GM19193 (cell line): ENCODE data around the gene ALKBH7.
A peak's percentile ranks its signal among the peaks of the same experiment; 100 is the strongest.

ENCODE experiments used
- POLR2A ChIP-seq: IDR thresholded peaks from 4 replicates; pipeline ENCODE4 v1.6.1; 2011; ENCODE audit not compliant: insufficient read depth, insufficient read length; ENCODE audit errors: extremely low read depth

Gene ALKBH7

DNA sequence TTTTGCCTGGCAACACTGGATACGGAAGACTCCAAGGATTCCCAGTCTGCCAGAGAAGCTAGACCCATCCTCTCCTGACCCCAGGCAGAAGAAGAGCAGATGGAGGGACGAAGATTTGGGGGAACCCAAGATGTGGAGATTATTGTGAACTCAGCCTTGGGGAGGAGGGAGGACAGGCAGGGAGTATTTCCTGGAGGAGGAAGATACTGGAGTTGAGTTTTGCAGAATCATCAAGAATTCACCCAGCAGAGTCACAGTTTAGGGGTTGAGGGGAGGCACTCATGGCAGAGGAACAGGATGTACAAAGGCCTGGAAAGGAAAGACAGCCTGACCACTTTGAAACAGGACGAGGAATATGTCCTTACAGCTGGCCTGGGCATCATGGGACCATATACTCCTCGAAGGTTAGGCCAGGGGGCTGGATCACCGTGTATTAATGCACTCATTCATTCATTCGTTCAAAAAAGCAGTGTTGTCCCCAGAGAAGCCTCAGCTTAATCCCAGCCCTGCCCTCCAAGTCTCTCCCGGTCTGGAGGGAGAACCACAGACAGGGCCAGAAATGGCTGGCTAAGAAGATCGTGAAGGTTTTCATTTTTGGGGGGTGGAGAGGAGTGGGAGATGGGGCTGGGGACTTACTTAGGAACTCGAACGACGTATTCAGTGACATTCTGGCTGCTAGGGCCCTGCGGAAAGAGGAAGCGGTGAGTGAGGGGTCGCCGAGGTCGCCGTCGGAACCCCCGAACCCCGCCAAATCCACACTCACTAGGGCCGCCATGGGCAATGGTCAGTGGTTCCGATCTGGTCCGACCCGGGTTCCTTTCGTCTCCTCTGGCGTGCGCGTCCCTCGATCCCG lies 19.9 kb downstream of the ALKBH7 start:
- no peak for TF ChIP-seq POLR2A

GRCh38 chr19:6393074-6393982 lies 20.7 kb downstream of the ALKBH7 start, which contains the start of gene GTF2F1:
Gene GTF2F1, minus strand, starts transcription at chr19:6393164. Its CDS starts 169 bp downstream, at chr19:6392995.
- TF ChIP-seq POLR2A, result peak; percentile 51

GRCh38 chr19:6393983-6394412 lies 21.4 kb downstream of the ALKBH7 start:
- no peak for TF ChIP-seq POLR2A

- TF ChIP-seq POLR2A, result no peak
These were observed 22.2 kb downstream of the ALKBH7 start for GRCh38 chr19:6394831-6395230.

DNA sequence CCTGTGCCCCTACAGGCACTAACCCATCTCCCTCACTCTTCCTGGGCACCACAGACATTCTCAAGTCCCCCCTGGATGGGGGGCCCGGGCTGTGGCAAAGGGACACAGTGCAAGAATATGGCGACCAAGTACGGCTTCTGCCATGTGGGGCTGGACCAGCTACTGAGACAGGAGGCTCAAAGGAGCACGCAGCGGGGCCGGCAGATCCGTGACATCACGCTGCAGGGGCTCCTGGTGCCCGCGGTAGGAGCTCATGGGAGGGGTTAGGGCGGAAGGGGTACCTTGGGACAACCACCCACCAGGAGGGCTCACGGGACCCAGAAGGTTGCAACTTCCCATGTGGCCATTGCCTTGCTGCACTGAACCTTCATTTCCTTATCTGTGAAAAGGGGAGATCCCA lies 23.7 kb downstream of the ALKBH7 start:
- TF ChIP-seq POLR2A, result no peak

- no peak for TF ChIP-seq POLR2A
These were observed 29.5 kb downstream of the ALKBH7 start for GRCh38 chr19:6402058-6402457.

DNA sequence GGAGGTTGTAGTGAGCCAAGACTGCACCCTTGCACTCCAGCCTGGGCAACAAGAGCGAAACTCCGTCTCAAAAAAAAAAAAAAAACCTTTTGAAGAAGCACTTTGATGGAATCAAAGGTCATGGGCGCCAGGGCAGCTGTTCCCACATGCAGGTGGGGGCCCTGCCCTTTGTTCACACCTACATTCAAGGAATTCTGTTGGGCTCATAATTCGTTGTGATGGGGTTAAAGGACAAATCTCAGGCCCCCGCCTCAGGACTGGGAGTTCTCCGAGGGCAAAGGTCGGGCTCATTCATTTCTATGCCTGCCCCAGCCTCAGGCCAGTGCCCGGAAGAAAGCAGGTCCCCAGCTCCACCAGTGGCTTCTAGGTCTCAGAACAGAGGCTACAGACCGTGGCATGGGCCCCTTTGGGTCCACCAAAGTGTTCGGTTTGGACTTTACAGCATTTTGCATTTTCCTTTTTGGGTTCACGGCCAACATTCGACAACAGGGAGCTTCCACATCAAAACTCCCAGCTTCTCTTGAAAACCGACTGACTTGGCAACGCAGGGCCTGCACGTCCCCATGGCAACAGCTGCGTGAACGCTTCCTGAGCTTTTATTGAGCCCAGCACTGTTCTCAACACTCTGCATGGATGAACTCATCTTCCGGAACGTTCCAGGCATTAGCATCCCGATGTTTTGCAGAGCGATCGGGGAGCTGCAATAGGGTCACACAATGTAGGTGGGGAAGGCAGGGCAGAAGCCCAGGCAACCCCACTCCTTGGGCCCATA lies 30.4 kb downstream of the ALKBH7 start:
- no peak for TF ChIP-seq POLR2A

DNA sequence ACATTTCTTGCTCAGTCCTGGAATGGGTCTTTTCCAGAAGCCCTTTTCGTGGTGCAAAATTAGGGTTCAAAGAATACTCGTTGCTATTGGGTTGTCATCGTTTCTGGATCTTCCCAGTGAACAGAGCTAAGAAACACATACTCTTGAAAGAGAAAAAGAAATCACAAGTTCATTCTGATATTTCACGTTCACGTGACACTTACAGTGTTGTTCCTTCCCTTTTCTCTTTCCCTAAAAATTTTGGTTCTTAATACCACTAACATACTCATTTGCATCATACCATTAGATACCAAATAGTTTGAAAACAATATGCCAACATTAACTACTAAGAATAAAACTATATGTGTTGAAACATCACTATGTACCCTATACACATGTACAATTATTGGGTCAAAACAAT lies 33.8 kb downstream of the ALKBH7 start:
- TF ChIP-seq POLR2A, result no peak

- TF ChIP-seq POLR2A, result no peak
These were observed 36.8 kb downstream of the ALKBH7 start for GRCh38 chr19:6409346-6409745.

- TF ChIP-seq POLR2A, result peak; percentile 3
These were observed 39.5 kb downstream of the ALKBH7 start for GRCh38 chr19:6412061-6412446.

- TF ChIP-seq POLR2A, result no peak
These were observed 40.0 kb downstream of the ALKBH7 start for GRCh38 chr19:6412447-6413091.

DNA sequence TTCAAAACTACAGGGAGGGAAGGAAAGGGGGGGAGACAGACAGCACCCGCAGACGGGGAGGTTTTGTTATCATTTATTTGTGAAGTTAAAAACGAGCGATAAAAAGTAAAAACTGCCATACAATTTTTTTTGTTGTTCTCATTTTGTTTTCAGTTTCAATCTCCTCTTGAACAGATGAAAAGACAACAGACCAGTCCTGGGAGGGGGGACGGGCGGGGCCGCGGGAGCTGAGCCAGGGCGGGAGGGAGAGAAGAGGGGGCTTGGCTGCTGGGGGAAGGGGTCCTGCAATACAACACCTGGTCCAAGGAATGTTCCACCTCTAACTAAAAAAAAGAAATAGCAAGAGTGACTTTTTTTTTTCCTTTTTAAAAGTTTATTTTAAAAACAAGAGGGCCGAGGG lies 40.7 kb downstream of the ALKBH7 start:
- no peak for TF ChIP-seq POLR2A

DNA sequence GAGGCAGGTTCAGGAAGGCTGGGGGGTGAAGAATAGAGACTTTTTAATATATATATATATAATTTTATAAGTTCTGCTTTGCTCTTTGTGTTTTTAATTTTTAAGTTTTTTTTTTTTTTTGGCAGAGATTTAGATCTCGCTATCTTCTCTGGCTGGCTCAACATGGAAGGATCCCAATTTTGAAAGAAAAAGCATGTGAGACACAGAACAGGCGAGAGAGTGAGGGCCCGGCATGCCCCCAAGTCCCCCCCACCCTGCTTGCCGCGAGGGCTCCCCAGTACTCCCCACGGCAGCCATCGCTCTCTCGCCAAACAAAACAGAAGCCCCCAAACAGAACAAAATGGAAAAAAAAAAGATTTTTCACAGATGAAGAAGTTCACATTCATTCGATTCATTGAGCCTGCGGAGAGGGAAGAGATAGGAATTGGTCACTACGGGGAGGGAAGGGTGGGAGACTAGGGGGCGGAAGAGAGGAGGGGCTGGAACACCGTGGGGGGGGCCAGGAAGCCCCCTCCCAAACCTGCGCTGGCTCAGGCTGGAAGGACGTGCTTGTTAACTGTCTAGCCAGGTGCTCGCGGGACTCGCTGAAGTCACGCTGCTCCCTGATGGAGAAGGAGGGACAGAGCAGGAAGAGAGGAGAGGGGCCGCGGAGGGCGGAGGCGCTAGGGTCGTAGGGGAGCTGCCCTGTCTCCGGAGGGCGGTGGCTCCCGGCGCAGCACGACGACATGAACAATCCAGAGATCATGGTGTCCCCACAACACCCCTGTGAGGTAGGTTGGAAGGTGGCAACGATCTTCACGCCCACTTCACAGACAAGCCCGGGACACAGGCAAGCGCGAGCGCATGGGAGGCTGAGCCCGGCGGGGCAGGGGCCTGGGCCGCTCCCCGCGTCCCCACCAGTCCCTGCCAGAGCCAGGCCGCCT lies 41.4 kb downstream of the ALKBH7 start:
- no peak for TF ChIP-seq POLR2A
